CD14-positive monocyte (primary cell): ENCODE measurements around the gene DDIAS. TPM values are rescaled to one million over a fixed set of nuclear protein-coding genes. Genes with fewer than 3 reads are reported as not detected.
A peak's percentile ranks its signal among the peaks of the same experiment; 100 is the strongest.

Experiments used
- DNase-seq, 3 donors: peaks; one replicate each; pipeline ENCODE4 v3.0.0-alpha.2; 2011 to 2022
- H2AFZ ChIP-seq: 2 replicates; pipeline ENCODE4 v1.6.0; 2012; ENCODE audit warnings: mild to moderate bottlenecking, low read depth, low read length, inconsistent platforms; ENCODE audit not compliant: insufficient read depth, poor library complexity, severe bottlenecking
- H3K27ac ChIP-seq, 2 donors: 1 replicate in 1 of 2; 2 replicates in 1 of 2; pipeline ENCODE4 v1.5.1; 2012 to 2013; ENCODE audit warnings: low read length in 2 of 2, control low read depth in 1 of 2, inconsistent platforms in 1 of 2, low read depth in 1 of 2, mild to moderate bottlenecking in 1 of 2
- H3K27me3 ChIP-seq, 2 donors: one replicate each; pipeline versions ENCODE4 v1.6.0 to v1.6.1; 2011 to 2013; ENCODE audit warnings: low read length in 2 of 2; ENCODE audit not compliant: control insufficient read depth in 2 of 2, insufficient read depth in 2 of 2
- H3K36me3 ChIP-seq, 2 donors: replicated peaks in 1 of 2; 1 replicate in 1 of 2; 2 replicates in 1 of 2; pipeline versions ENCODE4 v1.5.1 to v1.6.1; 2012 to 2013; ENCODE audit warnings: low read length in 2 of 2, control low read depth in 1 of 2, inconsistent platforms in 1 of 2, mild to moderate bottlenecking in 1 of 2; ENCODE audit not compliant: insufficient read depth in 2 of 2, control insufficient read depth in 1 of 2
- H3K4me1 ChIP-seq, 2 donors: 1 replicate in 1 of 2; 2 replicates in 1 of 2; pipeline versions ENCODE4 v1.5.1 to v1.6.1; 2012 to 2013; ENCODE audit warnings: low read length in 2 of 2, control low read depth in 1 of 2, inconsistent platforms in 1 of 2, mild to moderate bottlenecking in 1 of 2, moderate library complexity in 1 of 2; ENCODE audit not compliant: insufficient read depth in 2 of 2, control insufficient read depth in 1 of 2
- H3K4me2 ChIP-seq: replicated peaks from 2 replicates; pipeline ENCODE3; 2012; ENCODE audit warnings: low read length, moderate library complexity, mild to moderate bottlenecking; ENCODE audit not compliant: poor library complexity, severe bottlenecking; ENCODE audit errors: extremely low read depth
- H3K4me3 ChIP-seq, 3 experiments: fragments of 200-600 bp in 1 of 3; sonication (generic) in 1 of 3; replicated peaks in 1 of 3; 1 replicate in 2 of 3; 2 replicates in 1 of 3; pipeline ENCODE4 v1.5.1; 2011 to 2013; ENCODE audit warnings: low read length in 3 of 3, mild to moderate bottlenecking in 3 of 3, control low read depth in 2 of 3, low read depth in 2 of 3, inconsistent platforms in 1 of 3, moderate library complexity in 1 of 3
- H3K79me2 ChIP-seq: 2 replicates; pipeline ENCODE4 v1.6.0; 2012; ENCODE audit warnings: mild to moderate bottlenecking, control low read depth, inconsistent platforms, low read length, moderate library complexity; ENCODE audit not compliant: insufficient read depth
- H3K9ac ChIP-seq: 2 replicates; pipeline ENCODE4 v1.6.0; 2017; ENCODE audit warnings: low read length, mild to moderate bottlenecking; ENCODE audit not compliant: insufficient read depth, poor library complexity, severe bottlenecking
- H3K9me3 ChIP-seq, 2 donors: replicated peaks in 1 of 2; 1 replicate in 1 of 2; 2 replicates in 1 of 2; pipeline versions ENCODE4 v1.5.1 to v1.6.1; 2012 to 2013; ENCODE audit warnings: low read length in 2 of 2, control low read depth in 1 of 2; ENCODE audit not compliant: control insufficient read depth in 1 of 2, insufficient read depth in 1 of 2
- H4K20me1 ChIP-seq: 2 replicates; pipeline ENCODE4 v1.6.0; 2012; ENCODE audit warnings: mild to moderate bottlenecking, low read length, control low read depth, moderate library complexity; ENCODE audit not compliant: insufficient read depth
- H3K27ac Mint-ChIP-seq, 7 donors: one replicate each; pipeline ENCODE4 v1.8.0; 2020; ENCODE audit warnings: mild to moderate bottlenecking in 7 of 7, mixed read lengths in 7 of 7, moderate library complexity in 6 of 7, inconsistent platforms in 2 of 7
- H3K27me3 Mint-ChIP-seq, 3 donors: one replicate each; pipeline ENCODE4 v1.8.0; 2021 to 2022; ENCODE audit warnings: low read depth in 3 of 3, mild to moderate bottlenecking in 3 of 3, mixed read lengths in 3 of 3, moderate library complexity in 3 of 3, inconsistent platforms in 1 of 3
- H3K36me3 Mint-ChIP-seq, 2 donors: one replicate each; pipeline ENCODE4 v1.8.0; 2020; ENCODE audit warnings: mixed read lengths in 2 of 2, inconsistent platforms in 1 of 2, mild to moderate bottlenecking in 1 of 2
- H3K4me1 Mint-ChIP-seq: one replicate; pipeline ENCODE4 v1.8.0; 2020; ENCODE audit warnings: mild to moderate bottlenecking, mixed read lengths
- H3K4me3 Mint-ChIP-seq, 2 donors: one replicate each; pipeline ENCODE4 v1.8.0; 2020; ENCODE audit warnings: mild to moderate bottlenecking in 2 of 2, mixed read lengths in 2 of 2, moderate library complexity in 1 of 2
- H3K9me3 Mint-ChIP-seq, 7 donors: one replicate each; pipeline ENCODE4 v1.8.0; 2020 to 2022; ENCODE audit warnings: mixed read lengths in 7 of 7, mild to moderate bottlenecking in 6 of 7, moderate library complexity in 6 of 7, inconsistent platforms in 2 of 7
- CTCF ChIP-seq: fragments of 200-600 bp; IDR thresholded peaks from one replicate; pipeline ENCODE4 v1.8.0; 2022; ENCODE audit warnings: antibody characterized with exemption, mild to moderate bottlenecking
- WGBS: methylation state at CpG from one replicate; pipeline ENCODE4 v1.1.5; 2013; ENCODE audit warnings: missing lambda C conversion rate; ENCODE audit not compliant: insufficient coverage; 5-methylcytosine and 5-hydroxymethylcytosine counted together
- intact Hi-C, 2 donors: fragments of 100-400 bp; cut with micrococcal nuclease; formaldehyde crosslinking; loops; one replicate each; pipeline versions ENCODE4 v1.15.0 to v1.15.1; 2023
- polyA plus RNA-seq, 3 donors: library from polyadenylated mRNA; depleted of rRNA in 1 of 3; unstranded in 2 of 3; stranded (reverse) in 1 of 3; fragments of 300-500 nt in 2 of 3; fragments of >200 nt in 1 of 3; fragmentation: Illumina TruSeq in 2 of 3; gene quantifications; 1 replicate in 2 of 3; 2 replicates in 1 of 3; pipeline ENCODE4 v1.2.3, GENCODE V29; 2012 to 2021

The DDIAS gene
- polyA plus RNA-seq, 3 donors: 6.0 to 14.1 (median 13.5) TPM

DNA sequence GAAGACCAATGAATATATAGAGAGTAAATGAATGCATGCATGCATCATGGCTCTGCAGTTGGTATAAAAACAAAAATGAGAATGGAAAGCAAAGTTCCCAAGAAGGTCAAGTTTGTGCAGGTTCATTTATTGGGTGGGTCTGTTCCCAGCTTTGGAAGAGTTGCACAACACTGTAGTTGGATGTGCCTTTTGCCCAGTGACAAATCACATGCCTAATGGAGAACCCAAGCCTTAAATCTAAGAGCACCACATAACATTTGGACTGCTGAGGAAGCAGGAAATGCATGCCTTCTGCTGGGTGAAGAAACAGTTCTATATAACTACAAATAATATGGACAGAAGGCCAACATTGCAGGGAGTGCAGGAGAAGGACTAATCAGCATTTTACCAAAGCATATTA, 31.9 kb upstream of the DDIAS start:
- Histone ChIP-seq H3K36me3 (no peaks in the 10 kb centered on the region), H3K27ac (peak overlapping the region in 1 of 2 donors; percentile 3), H3K4me3 (no peak overlapping the region), H3K4me2 (no peak overlapping the region), H3K27me3 (no peaks in the 10 kb centered on the region), H3K9me3 (no peaks in the 10 kb centered on the region), H3K9ac (no peak overlapping the region), H3K4me1 (peaks cover 18 to 27% of the 10 kb centered on the region in 2 donors), H4K20me1 (peaks cover 57% of the 10 kb centered on the region), H3K79me2 (peaks cover 32% of the 10 kb centered on the region), H2AFZ (no peak overlapping the region)
- H3K36me3 Mint-ChIP-seq: no peaks in the 10 kb centered on the region
- no peaks in the 10 kb centered on the region for H3K9me3 Mint-ChIP-seq
- intact Hi-C loops: loop anchor here (5.0 to 10.0 kb wide), 3 partner anchors 33 to 205 kb away; partner anchors contain the start of genes DDIAS (in 1 of the 2), PRCP (in 1 of the 2) and RAB30 (in 1 of the 2)
- H3K27ac Mint-ChIP-seq: peak overlapping the region in 2 of 7 donors; percentile 49 to 54
- peaks cover 27% of the 10 kb centered on the region for H3K4me1 Mint-ChIP-seq
- H3K27me3 Mint-ChIP-seq: no peaks in the 10 kb centered on the region
- no peak overlapping the region for H3K4me3 Mint-ChIP-seq
- no peak for DNase-seq
- TF ChIP-seq CTCF: no peak

GRCh38 chr11:82871646-82872045, 29.9 kb upstream of the DDIAS start:
- Histone ChIP-seq H3K36me3 (peaks cover 0 to 4% of the 10 kb centered on the region in 2 donors), H3K4me1 (peaks cover 16 to 23% of the 10 kb centered on the region in 2 donors), H3K9ac (no peak overlapping the region), H3K27ac (no peak overlapping the region), H3K9me3 (peaks cover 0 to 4% of the 10 kb centered on the region in 2 donors), H3K4me3 (no peak overlapping the region), H2AFZ (no peak overlapping the region), H3K79me2 (peaks cover 15% of the 10 kb centered on the region), H3K27me3 (no peaks in the 10 kb centered on the region), H3K4me2 (no peak overlapping the region), H4K20me1 (peaks cover 50% of the 10 kb centered on the region)
- intact Hi-C loops: no loop called here
- Mint-ChIP-seq H3K36me3 (peaks cover 2 to 5% of the 10 kb centered on the region in 2 donors), H3K27ac (no peak overlapping the region), H3K27me3 (no peaks in the 10 kb centered on the region), H3K4me1 (peaks cover 25% of the 10 kb centered on the region), H3K4me3 (no peak overlapping the region), H3K9me3 (peaks cover 0 to 4% (median 2%) of the 10 kb centered on the region in 7 donors)
- no peak for DNase-seq
- no peak for TF ChIP-seq CTCF
- WGBS: 100% methylated on average over 2 of the region's 2 CpGs
